Small intestine (tissue), 7 donors: Measurements from ENCODE around the gene SLC16A8. TPM values are rescaled to one million over a fixed set of nuclear protein-coding genes. Genes with fewer than 3 reads are reported as not detected.

ENCODE experiments used
- DNase-seq, 2 donors: peaks; one replicate each; pipeline versions ENCODE4 v3.0.0 to v3.0.0-alpha.2; 2013
- FAIRE-seq: peaks from 2 replicates; lab custom pipeline; 2012; peaks lifted over from hg19 to GRCh38; lab: Jason Lieb, UNC
- H3K27ac ChIP-seq, 3 donors: one replicate each; pipeline ENCODE4 v1.5.1; 2013; ENCODE audit warnings: low read length in 2 of 3, mild to moderate bottlenecking in 2 of 3, control low read depth in 1 of 3, inconsistent platforms in 1 of 3, low read depth in 1 of 3, moderate library complexity in 1 of 3
- H3K27me3 ChIP-seq, 3 donors: one replicate each; pipeline ENCODE4 v1.6.1; 2013; ENCODE audit warnings: low read length in 3 of 3, inconsistent platforms in 1 of 3; ENCODE audit not compliant: control insufficient read depth in 3 of 3, insufficient read depth in 3 of 3
- H3K36me3 ChIP-seq, 3 donors: one replicate each; pipeline ENCODE4 v1.6.1; 2013; ENCODE audit warnings: low read length in 3 of 3, inconsistent platforms in 1 of 3, low read depth in 1 of 3, mild to moderate bottlenecking in 1 of 3, moderate library complexity in 1 of 3; ENCODE audit not compliant: control insufficient read depth in 3 of 3, insufficient read depth in 2 of 3
- H3K4me1 ChIP-seq, 3 donors: one replicate each; pipeline ENCODE4 v1.6.1; 2013; ENCODE audit warnings: low read length in 2 of 3, inconsistent platforms in 1 of 3, low read depth in 1 of 3, mild to moderate bottlenecking in 1 of 3, moderate library complexity in 1 of 3; ENCODE audit not compliant: control insufficient read depth in 3 of 3, insufficient read depth in 2 of 3
- H3K4me3 ChIP-seq, 3 donors: one replicate each; pipeline ENCODE4 v1.5.1; 2013; ENCODE audit warnings: low read length in 3 of 3, control low read depth in 1 of 3, inconsistent platforms in 1 of 3, low read depth in 1 of 3, mild to moderate bottlenecking in 1 of 3, moderate library complexity in 1 of 3
- H3K9me3 ChIP-seq, 2 donors: one replicate each; pipeline ENCODE4 v1.6.1; 2013; ENCODE audit warnings: low read depth in 1 of 2, low read length in 1 of 2; ENCODE audit not compliant: control insufficient read depth in 2 of 2, insufficient read depth in 1 of 2
- WGBS, 3 donors: extraction: QIAGEN DNeasy Blood & Tissue Kit; methylation state at CpG; one replicate each; pipeline ENCODE4 v1.1.7; 2013; 5-methylcytosine and 5-hydroxymethylcytosine counted together
- polyA plus RNA-seq, 4 donors: library from polyadenylated mRNA; stranded (reverse) in 3 of 4; unstranded in 1 of 4; fragments of 200-250 nt in 3 of 4; fragments of 120-200 nt in 1 of 4; gene quantifications; one replicate each; pipeline versions ENCODE4 v1.2.1 to v1.2.3, GENCODE V29; 2013
- donor health status: healthy with polysubstance abuse.
- donor health status: control.
- donor health status: control.
- donor health status: Bipolar disorder and iron deficiency.
- donor health status: healthy.

SLC16A8 gene
- polyA plus RNA-seq, 4 donors: 0.37 to 1.7 TPM; not detected in 2

DNA sequence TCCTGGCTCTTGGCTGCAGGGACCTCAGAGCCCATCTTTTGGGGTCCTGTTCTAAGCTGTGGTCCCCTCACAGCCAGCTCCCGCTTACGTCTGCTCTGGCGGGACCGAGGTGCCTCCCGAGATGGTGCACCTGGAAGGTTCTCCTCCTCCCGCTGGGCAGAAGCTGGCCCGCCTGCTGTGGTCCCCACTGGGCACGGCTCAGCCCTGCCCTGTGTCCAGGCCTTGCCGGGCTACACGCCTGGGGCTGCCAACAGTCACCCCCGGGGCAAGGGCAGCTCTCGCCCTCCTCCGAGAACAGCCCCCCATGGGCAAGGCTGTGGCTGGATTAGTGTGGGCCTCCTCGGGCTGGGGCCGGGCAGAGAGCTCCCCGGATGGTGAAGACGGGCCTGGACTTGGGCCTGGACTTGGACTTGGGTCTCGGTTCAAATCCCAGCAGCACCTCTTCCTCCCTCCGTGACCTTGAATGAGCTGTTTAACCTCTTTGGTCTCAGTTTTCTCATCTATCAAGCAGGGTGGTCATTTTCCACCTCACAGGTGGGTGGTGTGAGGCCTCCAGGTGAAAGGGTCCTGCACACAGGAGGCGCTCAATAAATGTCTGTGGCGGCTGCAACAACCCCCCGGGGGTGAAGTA lies 25.5 kb upstream of the SLC16A8 start:
- Histone ChIP-seq H3K4me3 (peak overlapping the region in 2 of 3 donors; percentile 71 to 98), H3K4me1 (peaks cover 0 to 58% (median 0%) of the 10 kb centered on the region in 3 donors), H3K9me3 (no peaks in the 10 kb centered on the region), H3K27ac (peak overlapping the region; percentile 93 to 100 (median 98)), H3K27me3 (no peaks in the 10 kb centered on the region), H3K36me3 (peaks cover 0 to 71% (median 7%) of the 10 kb centered on the region in 3 donors)
- DNase-seq: peak; percentile 76 to 88
- FAIRE-seq: no peak
- 50 to 77% (median 69%) methylated on average over 21 to 22 of the region's 22 CpGs for WGBS, 3 donors

DNA sequence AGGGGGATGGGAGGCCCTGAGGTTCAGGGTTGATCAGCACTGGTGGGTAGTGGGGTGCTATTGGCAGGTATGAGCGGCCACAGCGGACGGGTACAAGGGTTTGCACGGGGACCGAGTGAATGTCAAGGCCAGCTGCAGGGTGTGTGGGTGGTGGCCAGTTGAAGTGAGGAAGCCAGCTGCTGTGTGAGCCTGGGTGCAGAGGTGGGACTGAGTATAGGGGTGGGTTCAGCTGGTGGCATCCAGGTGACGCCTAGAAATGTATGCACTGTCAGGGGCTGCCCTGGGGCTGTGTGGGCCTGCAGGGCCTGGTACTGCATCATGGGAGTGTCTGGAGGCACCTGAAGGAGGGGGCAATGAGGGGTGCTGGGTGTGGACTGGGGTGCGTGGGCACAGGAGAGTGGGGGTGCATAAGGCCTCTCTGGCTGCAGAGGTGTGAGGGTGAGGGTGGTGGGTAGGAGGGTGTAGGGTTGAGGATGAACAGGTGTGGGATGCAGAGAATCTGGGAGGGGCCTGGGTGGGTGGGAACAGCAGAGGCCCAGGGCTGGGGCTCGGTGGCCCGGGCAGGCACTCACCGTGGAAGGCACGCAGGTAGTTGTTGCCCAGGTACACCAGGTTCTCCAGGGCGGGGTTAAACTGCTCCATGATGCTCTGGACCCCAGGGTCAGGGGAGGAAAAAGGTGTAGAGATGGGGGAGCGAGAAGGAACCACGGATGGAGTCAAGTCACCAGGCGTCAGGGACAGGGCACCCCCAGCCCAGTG lies 24.8 kb upstream of the SLC16A8 start:
- H3K36me3 ChIP-seq: peaks cover 0 to 71% (median 7%) of the 10 kb centered on the region in 3 donors
- peak overlapping the region; percentile 93 to 100 (median 98) for H3K27ac ChIP-seq
- no peaks in the 10 kb centered on the region for H3K9me3 ChIP-seq
- FAIRE-seq: no peak
- peak; percentile 41 to 52 for DNase-seq
- peak overlapping the region in 2 of 3 donors; percentile 71 to 98 for H3K4me3 ChIP-seq
- WGBS, 3 donors: 38 to 73% (median 55%) methylated on average over 14 to 15 of the region's 15 CpGs
- H3K27me3 ChIP-seq: no peaks in the 10 kb centered on the region
- H3K4me1 ChIP-seq: peaks cover 0 to 55% (median 0%) of the 10 kb centered on the region in 3 donors

DNA sequence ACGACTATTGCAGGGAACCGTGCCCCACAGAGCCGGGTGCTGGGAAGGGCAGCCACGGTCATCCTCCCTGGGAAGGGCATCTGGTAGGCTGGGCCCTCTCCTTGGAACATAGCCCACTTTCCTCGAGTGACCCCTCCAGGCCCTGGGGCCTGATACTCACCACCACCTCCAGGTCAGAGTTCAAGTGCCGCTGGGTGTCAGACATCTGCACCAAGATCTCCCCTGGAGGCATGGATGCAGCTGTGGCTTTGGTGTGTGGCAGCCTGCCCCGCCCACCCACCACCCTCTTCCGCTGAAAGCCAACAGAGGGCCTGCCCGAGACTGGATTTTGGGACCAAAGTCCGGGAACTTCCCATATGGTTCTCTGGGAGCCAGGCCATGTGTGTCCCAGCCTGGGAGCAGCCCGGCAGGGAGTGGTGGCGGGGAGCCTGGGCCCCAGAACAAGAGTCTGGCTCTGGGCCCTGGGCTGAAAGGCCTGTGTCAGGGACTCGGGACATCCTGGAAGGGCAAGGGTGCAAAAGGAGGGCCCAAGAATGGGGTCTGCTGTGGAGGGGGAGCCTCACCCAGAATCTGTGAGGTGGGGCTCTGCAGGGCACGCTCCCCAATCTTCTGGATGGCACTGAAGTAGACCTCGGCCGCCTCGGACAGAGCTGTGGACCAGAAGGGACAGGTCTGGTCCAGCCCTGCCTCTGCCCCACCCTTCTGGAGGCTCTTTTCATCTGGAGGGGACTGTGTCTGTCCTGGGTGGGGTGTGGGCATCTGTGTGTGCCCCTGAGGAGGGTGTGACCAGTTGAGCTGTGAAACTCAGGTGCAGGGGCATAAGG lies 23.9 kb upstream of the SLC16A8 start:
- FAIRE-seq: no peak
- DNase-seq: peak; percentile 93 to 96
- H3K9me3 ChIP-seq: no peaks in the 10 kb centered on the region
- peaks cover 0 to 48% (median 0%) of the 10 kb centered on the region in 3 donors for H3K4me1 ChIP-seq
- WGBS, 3 donors: 17 to 55% (median 32%) methylated on average over 16 to 17 of the region's 17 CpGs
- H3K27me3 ChIP-seq: no peaks in the 10 kb centered on the region
- H3K36me3 ChIP-seq: peaks cover 0 to 68% (median 7%) of the 10 kb centered on the region in 3 donors
- H3K27ac ChIP-seq: peak overlapping the region; percentile 82 to 100 (median 93)
- no peak overlapping the region for H3K4me3 ChIP-seq

DNA sequence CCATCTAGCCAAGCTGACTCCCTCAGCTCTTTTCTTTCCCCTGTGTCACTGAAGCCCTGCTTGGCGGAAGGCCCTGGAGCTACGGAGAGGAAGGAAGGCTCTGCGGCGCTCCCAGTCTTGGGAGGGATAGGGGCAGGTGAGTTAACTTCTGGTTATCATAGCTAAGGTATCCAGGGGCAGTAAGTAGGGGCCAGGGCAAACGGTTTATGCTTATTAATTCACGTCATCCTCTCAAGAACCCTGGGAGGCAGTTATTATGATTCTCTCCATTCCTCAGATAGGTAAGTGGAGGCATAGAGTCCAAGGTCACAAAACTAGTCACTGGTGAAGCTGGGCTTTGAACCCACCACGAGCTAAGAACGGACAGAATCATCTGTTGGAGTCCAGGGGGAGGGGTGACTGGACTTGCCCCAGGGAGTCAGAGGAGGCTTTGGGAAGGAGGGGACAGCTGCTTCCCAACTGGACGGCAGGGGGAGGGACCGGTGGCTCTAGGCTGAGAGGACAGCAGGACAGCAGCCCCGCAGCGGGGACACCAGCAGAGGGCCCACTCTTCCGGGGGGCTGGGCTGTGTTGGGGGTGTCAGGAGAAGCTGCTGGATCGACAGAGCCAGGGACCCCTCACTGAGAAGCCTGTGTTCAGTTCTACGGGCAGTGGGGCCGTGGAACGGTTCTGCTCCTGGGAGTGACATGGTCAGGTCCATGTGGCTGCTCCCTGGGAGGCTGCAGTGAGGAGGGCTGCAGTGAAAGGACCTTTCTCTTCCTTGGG lies 23.0 kb upstream of the SLC16A8 start:
- H3K36me3 ChIP-seq: peaks cover 0 to 67% (median 7%) of the 10 kb centered on the region in 3 donors
- H3K27ac ChIP-seq: peak overlapping the region; percentile 3 to 100 (median 49)
- DNase-seq: no peak
- H3K9me3 ChIP-seq: no peaks in the 10 kb centered on the region
- H3K4me1 ChIP-seq: peaks cover 0 to 39% (median 0%) of the 10 kb centered on the region in 3 donors
- no peak for FAIRE-seq
- no peaks in the 10 kb centered on the region for H3K27me3 ChIP-seq
- no peak overlapping the region for H3K4me3 ChIP-seq
- 58 to 73% (median 66%) methylated on average over 17 of the region's 17 CpGs for WGBS, 3 donors

DNA sequence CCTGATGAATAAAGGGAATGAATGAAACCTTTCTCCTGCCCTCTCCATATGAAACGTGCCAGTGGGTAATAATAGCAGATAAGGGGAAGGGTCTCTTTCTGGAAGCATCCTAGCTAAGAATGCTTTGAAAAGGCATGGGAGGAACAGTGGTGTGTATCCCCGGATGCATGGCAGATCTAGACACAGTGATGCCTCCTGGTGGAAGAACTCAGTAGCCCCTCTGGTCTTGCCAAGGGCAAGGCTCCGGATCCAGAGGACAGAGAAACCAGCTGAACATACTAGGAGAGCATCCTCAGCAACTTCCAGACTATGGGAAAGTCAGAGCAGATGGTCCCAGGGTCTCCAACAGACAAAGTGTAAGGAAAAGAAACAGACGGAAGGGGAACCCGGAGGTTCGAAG lies 20.1 kb upstream of the SLC16A8 start:
- Histone ChIP-seq H3K27ac (no peak overlapping the region), H3K4me3 (no peak overlapping the region), H3K27me3 (no peaks in the 10 kb centered on the region), H3K36me3 (peaks cover 0 to 73% (median 9%) of the 10 kb centered on the region in 3 donors), H3K9me3 (no peaks in the 10 kb centered on the region), H3K4me1 (peaks cover 0 to 18% (median 0%) of the 10 kb centered on the region in 3 donors)
- 79 to 82% (median 80%) methylated on average over 6 of the region's 6 CpGs for WGBS, 3 donors
- FAIRE-seq: no peak
- no peak for DNase-seq

DNA sequence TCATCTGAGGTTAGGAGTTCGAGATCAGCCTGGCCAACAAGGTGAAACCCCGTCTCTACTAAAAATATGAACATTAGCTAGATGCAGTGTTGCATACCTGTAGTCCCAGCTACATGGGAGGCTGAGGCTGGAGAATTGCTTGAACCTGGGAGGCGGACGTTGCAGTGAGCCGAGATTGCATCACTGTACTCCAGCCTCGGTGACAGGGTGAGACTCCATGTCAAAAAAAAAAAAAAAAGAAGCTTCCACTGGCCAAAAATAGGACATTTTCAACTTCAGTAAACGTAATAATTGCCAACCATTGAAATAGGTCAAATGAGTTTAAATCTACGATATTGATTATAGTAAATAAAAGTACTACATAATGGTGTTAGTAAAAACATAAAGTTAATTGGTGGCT lies 19.7 kb upstream of the SLC16A8 start:
- H3K4me3 ChIP-seq: no peak overlapping the region
- H3K36me3 ChIP-seq: peaks cover 0 to 73% (median 7%) of the 10 kb centered on the region in 3 donors
- WGBS, 3 donors: 79 to 80% (median 80%) methylated on average over 8 of the region's 8 CpGs
- FAIRE-seq (no peak), DNase-seq (no peak)
- peaks cover 0 to 18% (median 0%) of the 10 kb centered on the region in 3 donors for H3K4me1 ChIP-seq
- no peak overlapping the region for H3K27ac ChIP-seq
- no peaks in the 10 kb centered on the region for H3K27me3 ChIP-seq
- no peaks in the 10 kb centered on the region for H3K9me3 ChIP-seq

DNA sequence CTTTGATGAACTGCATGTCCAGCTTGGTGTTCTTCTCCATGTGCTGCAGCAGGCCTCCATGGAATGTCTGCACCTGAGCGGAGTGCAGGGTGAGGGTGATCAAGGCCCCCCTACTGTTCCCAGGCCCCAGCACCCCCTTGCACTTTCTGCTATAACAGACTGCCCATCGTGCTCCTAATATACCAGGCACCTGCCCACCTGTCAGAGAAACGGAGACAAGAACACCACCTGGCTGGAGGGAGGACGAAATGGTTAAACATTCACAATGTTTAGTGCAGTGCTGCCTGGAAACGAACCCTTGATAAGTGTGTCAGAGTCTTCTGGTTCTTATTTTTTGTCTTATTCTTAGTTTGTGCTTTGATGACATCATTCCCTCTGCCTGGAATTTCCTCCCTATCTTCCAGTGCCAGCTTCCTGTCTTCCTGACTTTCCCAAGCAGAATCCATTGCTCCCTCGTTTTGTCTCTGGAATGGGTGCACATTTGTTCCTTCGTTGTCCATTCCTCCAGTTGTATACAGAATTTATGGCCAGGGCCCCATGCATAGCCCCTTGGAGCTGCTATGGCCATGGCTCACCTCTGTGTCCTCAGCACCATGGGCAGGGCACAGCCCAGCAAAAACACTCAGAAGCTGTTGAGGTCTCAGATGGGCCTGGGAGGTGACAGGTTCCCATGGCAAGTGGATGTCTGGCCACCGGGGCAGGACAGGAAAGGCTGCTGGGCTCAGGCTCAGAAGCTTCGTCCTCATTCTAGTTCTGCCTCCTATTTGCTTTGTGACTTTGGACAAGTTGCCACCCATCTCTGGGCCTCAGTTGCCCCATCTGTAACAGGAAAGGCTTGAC lies 14.6 kb upstream of the SLC16A8 start:
- Histone ChIP-seq H3K27me3 (no peaks in the 10 kb centered on the region), H3K9me3 (no peaks in the 10 kb centered on the region), H3K27ac (peak overlapping the region in 2 of 3 donors; percentile 11 to 73), H3K4me1 (peaks cover 0 to 19% (median 0%) of the 10 kb centered on the region in 3 donors), H3K4me3 (no peak overlapping the region), H3K36me3 (peaks cover 4 to 71% (median 23%) of the 10 kb centered on the region in 3 donors)
- DNase-seq (peak in 1 of 2 donors; percentile 79), FAIRE-seq (no peak)
- 42 to 53% (median 45%) methylated on average over 9 of the region's 9 CpGs for WGBS, 3 donors
